Trophoblast cell (in vitro differentiated cells and primary cell): ENCODE data around the gene C4orf46.

Experiments
- DNase-seq, 2 donors: peaks; one replicate each; pipeline ENCODE4 v3.0.0-alpha.2; 2016
- H2AFZ ChIP-seq: 2 replicates; pipeline ENCODE4 v1.6.1; 2013; ENCODE audit warnings: low read length, moderate library complexity, mild to moderate bottlenecking; ENCODE audit not compliant: insufficient read depth, poor library complexity
- H2AK5ac ChIP-seq: 2 replicates; pipeline ENCODE4 v1.6.1; 2013; ENCODE audit warnings: mild to moderate bottlenecking, low read length
- H2BK120ac ChIP-seq: 2 replicates; pipeline ENCODE4 v1.6.1; 2013; ENCODE audit warnings: low read length, mild to moderate bottlenecking, moderate library complexity; ENCODE audit not compliant: insufficient read depth, poor library complexity
- H2BK12ac ChIP-seq: 2 replicates; pipeline ENCODE4 v1.6.1; 2013; ENCODE audit warnings: mild to moderate bottlenecking, low read length, moderate library complexity
- H2BK5ac ChIP-seq: 2 replicates; pipeline ENCODE4 v1.6.1; 2013; ENCODE audit warnings: low read length, low read depth, moderate library complexity, mild to moderate bottlenecking; ENCODE audit not compliant: poor library complexity
- H3K14ac ChIP-seq: 2 replicates; pipeline ENCODE4 v1.6.1; 2013; ENCODE audit warnings: mild to moderate bottlenecking, low read length
- H3K18ac ChIP-seq: 2 replicates; pipeline ENCODE4 v1.6.1; 2013; ENCODE audit warnings: mild to moderate bottlenecking, low read length
- H3K23ac ChIP-seq: 2 replicates; pipeline ENCODE4 v1.6.1; 2013; ENCODE audit warnings: low read length
- H3K27ac ChIP-seq: 2 replicates; pipeline ENCODE4 v1.5.1; 2013; ENCODE audit warnings: low read depth, mild to moderate bottlenecking, inconsistent platforms, low read length, moderate library complexity
- H3K27me3 ChIP-seq: 2 replicates; pipeline ENCODE4 v1.6.1; 2013; ENCODE audit warnings: inconsistent platforms, mild to moderate bottlenecking, low read length, moderate library complexity; ENCODE audit not compliant: insufficient read depth
- H3K36me3 ChIP-seq, 2 experiments: 1 replicate in 1 of 2; 2 replicates in 1 of 2; pipeline ENCODE4 v1.6.1; 2013; ENCODE audit warnings: low read length in 2 of 2, mild to moderate bottlenecking in 2 of 2, moderate library complexity in 1 of 2; ENCODE audit not compliant: insufficient read depth in 2 of 2, control insufficient read depth in 1 of 2
- H3K4ac ChIP-seq: 2 replicates; pipeline ENCODE4 v1.6.1; 2013; ENCODE audit warnings: low read depth, mild to moderate bottlenecking, low read length, moderate library complexity
- H3K4me1 ChIP-seq, 2 experiments: 1 replicate in 1 of 2; 2 replicates in 1 of 2; pipeline ENCODE4 v1.6.1; 2013; ENCODE audit warnings: low read length in 2 of 2, mild to moderate bottlenecking in 2 of 2, moderate library complexity in 1 of 2; ENCODE audit not compliant: insufficient read depth in 2 of 2, control insufficient read depth in 1 of 2
- H3K4me2 ChIP-seq: 2 replicates; pipeline ENCODE4 v1.6.1; 2013; ENCODE audit warnings: inconsistent platforms, mild to moderate bottlenecking, low read length, moderate library complexity
- H3K4me3 ChIP-seq: 2 replicates; pipeline ENCODE4 v1.5.1; 2013; ENCODE audit warnings: mild to moderate bottlenecking, low read depth, low read length, inconsistent platforms
- H3K79me1 ChIP-seq: one replicate; pipeline ENCODE4 v1.6.1; 2013; ENCODE audit warnings: low read length
- H3K79me2 ChIP-seq: 2 replicates; pipeline ENCODE4 v1.6.1; 2013; ENCODE audit warnings: low read length, mild to moderate bottlenecking; ENCODE audit not compliant: control insufficient read depth, insufficient read depth, poor library complexity
- H3K9ac ChIP-seq: 2 replicates; pipeline ENCODE4 v1.6.1; 2013; ENCODE audit warnings: mild to moderate bottlenecking, low read length
- H3K9me3 ChIP-seq: 2 replicates; pipeline ENCODE4 v1.6.1; 2013; ENCODE audit warnings: low read depth, mild to moderate bottlenecking, control low read depth, inconsistent platforms, low read length; ENCODE audit not compliant: insufficient read depth
- H4K12ac ChIP-seq: 2 replicates; pipeline ENCODE4 v1.6.1; 2013; ENCODE audit warnings: low read depth, mild to moderate bottlenecking, low read length, moderate library complexity
- H4K8ac ChIP-seq: 2 replicates; pipeline ENCODE4 v1.6.1; 2013; ENCODE audit warnings: low read depth, mild to moderate bottlenecking, low read length, moderate library complexity
- H4K91ac ChIP-seq: one replicate; pipeline ENCODE4 v1.6.1; 2013; ENCODE audit warnings: low read depth, mild to moderate bottlenecking, low read length, moderate library complexity
- WGBS: extraction: QIAGEN DNeasy Blood & Tissue Kit; methylation state at CpG from one replicate; pipeline ENCODE4 v1.1.7; 2013; ENCODE audit warnings: missing lambda C conversion rate; ENCODE audit not compliant: insufficient read length, insufficient coverage; ENCODE audit errors: extremely low coverage; 5-methylcytosine and 5-hydroxymethylcytosine counted together

C4orf46 gene

GRCh38 chr4:158657291-158657690, 14.4 kb downstream of the C4orf46 start:
- no peak for DNase-seq
- Histone ChIP-seq H3K23ac (no peak overlapping the region), H4K8ac (no peak overlapping the region), H2BK5ac (no peak overlapping the region), H3K79me2 (no peaks in the 10 kb centered on the region), H3K27me3 (no peaks in the 10 kb centered on the region), H2AFZ (no peak overlapping the region), H3K14ac (no peak overlapping the region), H4K91ac (no peak overlapping the region), H2AK5ac (no peak overlapping the region), H2BK12ac (no peak overlapping the region), H3K4me3 (no peak overlapping the region), H2BK120ac (no peak overlapping the region), H3K9me3 (no peaks in the 10 kb centered on the region), H3K18ac (no peak overlapping the region), H3K36me3 (no peaks in the 10 kb centered on the region), H3K4me1 (no peaks in the 10 kb centered on the region), H3K4me2 (no peak overlapping the region), H3K9ac (no peak overlapping the region), H4K12ac (no peak overlapping the region), H3K79me1 (no peaks in the 10 kb centered on the region), H3K27ac (no peak overlapping the region), H3K4ac (no peak overlapping the region)
- no CpG with 5 or more reads among the region's 11 CpGs for WGBS

GRCh38 chr4:158656439-158656838, 15.2 kb downstream of the C4orf46 start:
- Histone ChIP-seq H3K9ac (no peak overlapping the region), H4K91ac (no peak overlapping the region), H3K4me1 (no peaks in the 10 kb centered on the region), H2BK120ac (no peak overlapping the region), H2AFZ (no peak overlapping the region), H3K14ac (no peak overlapping the region), H2AK5ac (no peak overlapping the region), H3K4me2 (no peak overlapping the region), H3K79me2 (no peaks in the 10 kb centered on the region), H2BK12ac (no peak overlapping the region), H3K79me1 (no peaks in the 10 kb centered on the region), H3K27ac (no peak overlapping the region), H3K36me3 (no peaks in the 10 kb centered on the region), H3K9me3 (no peaks in the 10 kb centered on the region), H3K4me3 (no peak overlapping the region), H4K12ac (no peak overlapping the region), H3K4ac (no peak overlapping the region), H3K27me3 (no peaks in the 10 kb centered on the region), H3K23ac (no peak overlapping the region), H4K8ac (no peak overlapping the region), H2BK5ac (no peak overlapping the region), H3K18ac (no peak overlapping the region)
- no peak for DNase-seq
- no CpG with 5 or more reads among the region's 1 CpG for WGBS

GRCh38 chr4:158652920-158653319, 18.8 kb downstream of the C4orf46 start:
- H3K9me3 ChIP-seq: no peaks in the 10 kb centered on the region
- no peak overlapping the region for H4K8ac ChIP-seq
- H3K79me2 ChIP-seq: no peaks in the 10 kb centered on the region
- H4K91ac ChIP-seq: no peak overlapping the region
- no peaks in the 10 kb centered on the region for H3K79me1 ChIP-seq
- no peak overlapping the region for H3K9ac ChIP-seq
- H3K18ac ChIP-seq: no peak overlapping the region
- no peaks in the 10 kb centered on the region for H3K27me3 ChIP-seq
- H2BK12ac ChIP-seq: no peak overlapping the region
- H2BK5ac ChIP-seq: no peak overlapping the region
- H2AFZ ChIP-seq: no peak overlapping the region
- H3K4me3 ChIP-seq: no peak overlapping the region
- no peaks in the 10 kb centered on the region for H3K4me1 ChIP-seq
- H2BK120ac ChIP-seq: no peak overlapping the region
- H3K4me2 ChIP-seq: no peak overlapping the region
- H4K12ac ChIP-seq: no peak overlapping the region
- H3K27ac ChIP-seq: no peak overlapping the region
- H3K36me3 ChIP-seq: no peaks in the 10 kb centered on the region
- no peak overlapping the region for H3K23ac ChIP-seq
- no peak for DNase-seq
- H3K14ac ChIP-seq: no peak overlapping the region
- H2AK5ac ChIP-seq: no peak overlapping the region
- H3K4ac ChIP-seq: no peak overlapping the region
- WGBS: no CpG with 5 or more reads among the region's 2 CpGs

GRCh38 chr4:158649111-158649680, 22.5 kb downstream of the C4orf46 start:
- no peak overlapping the region for H4K12ac ChIP-seq
- no peak overlapping the region for H3K9ac ChIP-seq
- no peak overlapping the region for H2BK12ac ChIP-seq
- H3K23ac ChIP-seq: no peak overlapping the region
- no peak overlapping the region for H4K8ac ChIP-seq
- H2BK5ac ChIP-seq: no peak overlapping the region
- H3K4me3 ChIP-seq: no peak overlapping the region
- no peaks in the 10 kb centered on the region for H3K4me1 ChIP-seq
- no peak overlapping the region for H2BK120ac ChIP-seq
- H3K27ac ChIP-seq: no peak overlapping the region
- no peaks in the 10 kb centered on the region for H3K9me3 ChIP-seq
- H3K4ac ChIP-seq: no peak overlapping the region
- H3K27me3 ChIP-seq: no peaks in the 10 kb centered on the region
- peak; percentile 86 to 93 for DNase-seq
- no peak overlapping the region for H3K14ac ChIP-seq
- no peaks in the 10 kb centered on the region for H3K79me2 ChIP-seq
- H2AFZ ChIP-seq: no peak overlapping the region
- no CpG with 5 or more reads among the region's 4 CpGs for WGBS
- H3K18ac ChIP-seq: no peak overlapping the region
- no peaks in the 10 kb centered on the region for H3K36me3 ChIP-seq
- H3K79me1 ChIP-seq: no peaks in the 10 kb centered on the region
- H4K91ac ChIP-seq: no peak overlapping the region
- no peak overlapping the region for H3K4me2 ChIP-seq
- H2AK5ac ChIP-seq: no peak overlapping the region
